ENCODE data around the gene KCNE2.

- TF ChIP-seq, protein P1, sequence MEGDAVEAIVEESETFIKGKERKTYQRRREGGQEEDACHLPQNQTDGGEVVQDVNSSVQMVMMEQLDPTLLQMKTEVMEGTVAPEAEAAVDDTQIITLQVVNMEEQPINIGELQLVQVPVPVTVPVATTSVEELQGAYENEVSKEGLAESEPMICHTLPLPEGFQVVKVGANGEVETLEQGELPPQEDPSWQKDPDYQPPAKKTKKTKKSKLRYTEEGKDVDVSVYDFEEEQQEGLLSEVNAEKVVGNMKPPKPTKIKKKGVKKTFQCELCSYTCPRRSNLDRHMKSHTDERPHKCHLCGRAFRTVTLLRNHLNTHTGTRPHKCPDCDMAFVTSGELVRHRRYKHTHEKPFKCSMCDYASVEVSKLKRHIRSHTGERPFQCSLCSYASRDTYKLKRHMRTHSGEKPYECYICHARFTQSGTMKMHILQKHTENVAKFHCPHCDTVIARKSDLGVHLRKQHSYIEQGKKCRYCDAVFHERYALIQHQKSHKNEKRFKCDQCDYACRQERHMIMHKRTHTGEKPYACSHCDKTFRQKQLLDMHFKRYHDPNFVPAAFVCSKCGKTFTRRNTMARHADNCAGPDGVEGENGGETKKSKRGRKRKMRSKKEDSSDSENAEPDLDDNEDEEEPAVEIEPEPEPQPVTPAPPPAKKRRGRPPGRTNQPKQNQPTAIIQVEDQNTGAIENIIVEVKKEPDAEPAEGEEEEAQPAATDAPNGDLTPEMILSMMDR (IDR thresholded peaks at IDR 0.05), result no peak
- no peak for TF ChIP-seq EZH2 (IDR thresholded peaks at IDR 0.05; ENCODE audit: borderline replicate concordance, insufficient read depth, low read depth, low read length, poor library complexity, severe bottlenecking)
Observed at GRCh38 chr21:34337741-34338140, 26.1 kb upstream of the KCNE2 start.

Data from B cell (primary cell).